Measurements from ENCODE around the gene TEX19. TPM values are rescaled to one million over a fixed set of nuclear protein-coding genes. Genes with fewer than 3 reads are reported as not detected.

The TEX19 gene
- total and polyA plus RNA-seq, 8 donors = not detected

DNA sequence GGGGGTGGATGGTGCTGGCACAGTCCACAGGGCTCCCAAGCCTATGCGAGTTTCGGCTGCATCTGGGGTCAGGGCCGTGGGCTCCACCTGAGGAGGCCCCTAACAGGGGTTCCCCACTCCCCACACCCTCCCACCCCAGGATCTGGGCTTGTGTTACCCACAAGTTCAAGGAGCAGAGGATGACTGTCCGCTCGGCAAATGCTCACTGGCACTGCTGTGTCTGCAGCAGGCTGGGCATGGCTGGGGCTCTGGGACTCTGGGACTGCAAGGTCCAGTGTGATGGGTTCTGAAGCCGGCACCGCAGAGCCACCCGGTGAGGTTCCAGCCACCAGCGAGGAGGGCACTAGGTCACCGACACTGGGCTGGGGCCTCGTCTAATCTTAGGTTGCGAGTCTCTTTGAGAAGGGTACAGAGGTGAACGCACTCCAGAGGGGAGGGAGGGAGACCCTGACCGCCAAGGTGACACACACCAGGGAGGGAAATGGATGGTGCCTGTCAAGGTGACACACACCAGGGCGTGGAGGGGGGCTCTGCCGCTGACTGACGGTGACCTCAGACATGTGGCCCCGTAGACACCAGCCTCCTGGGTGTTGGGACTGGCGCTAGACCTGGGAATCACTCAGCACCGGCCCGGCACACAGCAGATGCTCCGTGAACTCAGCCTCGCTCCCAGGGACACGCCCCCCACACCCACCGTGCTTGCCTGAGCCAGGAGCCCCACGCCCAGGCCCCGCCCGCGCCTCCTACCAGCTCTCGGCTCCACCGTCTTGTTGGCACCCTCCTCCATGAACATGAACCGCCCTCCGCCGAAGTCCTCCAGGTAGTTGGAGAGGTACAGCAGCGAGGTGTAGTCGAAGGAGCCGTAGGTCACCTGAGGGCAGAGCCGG is 38.6 kb downstream of the TEX19 start:
- Histone ChIP-seq H3K36me3 (no peaks in the 10 kb centered on the region), H3K4me3 (no peak overlapping the region), H3K4me1 (no peaks in the 10 kb centered on the region), H3K27me3 (no peaks in the 10 kb centered on the region), H3K27ac (no peak overlapping the region), H3K9me3 (no peaks in the 10 kb centered on the region)
- DNase-seq (peak in 1 of 6 donors; percentile 72), ATAC-seq (no peak), FAIRE-seq (no peak)
- TF ChIP-seq, protein P1, sequence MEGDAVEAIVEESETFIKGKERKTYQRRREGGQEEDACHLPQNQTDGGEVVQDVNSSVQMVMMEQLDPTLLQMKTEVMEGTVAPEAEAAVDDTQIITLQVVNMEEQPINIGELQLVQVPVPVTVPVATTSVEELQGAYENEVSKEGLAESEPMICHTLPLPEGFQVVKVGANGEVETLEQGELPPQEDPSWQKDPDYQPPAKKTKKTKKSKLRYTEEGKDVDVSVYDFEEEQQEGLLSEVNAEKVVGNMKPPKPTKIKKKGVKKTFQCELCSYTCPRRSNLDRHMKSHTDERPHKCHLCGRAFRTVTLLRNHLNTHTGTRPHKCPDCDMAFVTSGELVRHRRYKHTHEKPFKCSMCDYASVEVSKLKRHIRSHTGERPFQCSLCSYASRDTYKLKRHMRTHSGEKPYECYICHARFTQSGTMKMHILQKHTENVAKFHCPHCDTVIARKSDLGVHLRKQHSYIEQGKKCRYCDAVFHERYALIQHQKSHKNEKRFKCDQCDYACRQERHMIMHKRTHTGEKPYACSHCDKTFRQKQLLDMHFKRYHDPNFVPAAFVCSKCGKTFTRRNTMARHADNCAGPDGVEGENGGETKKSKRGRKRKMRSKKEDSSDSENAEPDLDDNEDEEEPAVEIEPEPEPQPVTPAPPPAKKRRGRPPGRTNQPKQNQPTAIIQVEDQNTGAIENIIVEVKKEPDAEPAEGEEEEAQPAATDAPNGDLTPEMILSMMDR (IDR thresholded peaks at IDR 0.05) = no peak
- WGBS, 2 donors = 90 to 91% methylated on average over 34 to 38 of the region's 38 CpGs
- intact Hi-C loops (cut with DNase I) = no loop called here

DNA sequence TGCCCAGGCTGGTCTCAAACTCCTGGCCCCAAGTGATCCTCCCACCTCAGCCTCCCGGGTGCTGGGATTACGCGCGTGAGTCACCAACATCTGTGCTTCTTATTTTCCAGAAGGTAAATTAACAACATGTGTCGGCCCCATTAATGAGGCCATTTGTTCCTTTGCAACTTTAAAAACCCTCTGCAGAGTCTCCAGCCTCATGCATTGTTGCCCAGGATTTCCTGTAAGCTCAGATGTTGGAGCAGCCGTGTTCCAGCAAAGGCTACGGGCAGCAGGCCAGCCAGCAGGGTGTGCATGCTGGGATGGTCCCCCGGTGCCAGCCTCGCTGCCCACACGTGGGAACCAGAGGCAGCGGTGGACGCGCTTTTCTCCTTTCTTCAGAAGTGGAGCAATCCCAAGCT is 40.0 kb downstream of the TEX19 start:
- intact Hi-C loops (cut with DNase I) = no loop called here
- H3K9me3 ChIP-seq = no peaks in the 10 kb centered on the region
- no peak overlapping the region for H3K4me3 ChIP-seq
- no peak for FAIRE-seq
- ATAC-seq = peak in 1 of 4 donors; percentile 30
- no peaks in the 10 kb centered on the region for H3K4me1 ChIP-seq
- WGBS, 2 donors = 85 to 88% methylated on average over 13 of the region's 13 CpGs
- TF ChIP-seq, protein P1 (IDR thresholded peaks at IDR 0.05) = no peak
- peak in 1 of 6 donors; percentile 38 for DNase-seq
- H3K27me3 ChIP-seq = no peaks in the 10 kb centered on the region
- no peak overlapping the region for H3K27ac ChIP-seq
- H3K36me3 ChIP-seq = peaks cover 0 to 6% (median 1%) of the 10 kb centered on the region in 3 donors

DNA sequence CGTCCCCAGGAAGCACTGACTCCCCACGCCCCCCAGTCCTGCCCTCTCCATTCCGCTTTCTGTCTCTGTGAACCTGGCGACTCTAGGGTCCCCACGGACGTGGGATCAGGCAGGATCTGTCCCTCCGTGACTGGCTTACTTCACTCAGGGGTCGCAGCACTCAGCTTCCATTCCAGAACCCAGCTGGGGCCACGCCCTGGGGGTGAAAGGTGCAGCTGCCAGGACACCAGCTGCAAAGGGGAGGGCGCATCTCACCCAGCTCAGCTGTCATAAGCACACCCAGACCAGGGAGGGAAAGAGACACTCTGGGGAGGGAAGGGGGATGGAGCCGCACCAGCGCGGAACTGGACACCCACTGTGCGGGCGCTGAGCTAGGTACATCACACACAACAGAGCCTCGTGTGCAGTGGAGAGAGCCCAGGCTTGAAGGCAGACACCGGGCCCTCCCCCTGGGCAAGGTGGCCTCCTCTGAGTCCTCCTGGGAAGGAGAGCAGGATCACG is 40.6 kb downstream of the TEX19 start:
- intact Hi-C loops (cut with DNase I) = no loop called here
- H3K27ac ChIP-seq = no peak overlapping the region

DNA sequence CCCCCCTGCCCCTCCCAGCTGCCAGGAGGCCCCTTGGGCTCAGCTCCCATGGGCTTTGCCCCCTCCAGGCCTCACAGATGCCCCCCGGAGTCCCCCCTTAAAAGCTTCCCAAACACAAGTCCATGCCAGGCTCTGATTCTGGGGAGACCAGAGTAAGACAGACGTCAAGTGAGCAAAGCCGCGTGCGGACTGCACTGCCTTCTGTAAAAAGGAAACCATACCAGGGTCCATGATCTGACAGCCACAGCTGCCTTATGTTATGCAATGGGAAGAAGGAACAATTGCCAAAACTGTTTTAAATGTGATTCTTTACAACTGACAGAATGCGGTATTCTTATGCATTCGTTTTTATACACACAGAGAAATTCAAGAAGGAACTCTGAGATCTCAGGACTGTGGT is 41.2 kb downstream of the TEX19 start:
- Histone ChIP-seq H3K4me1 (no peaks in the 10 kb centered on the region), H3K4me3 (no peak overlapping the region), H3K9me3 (no peaks in the 10 kb centered on the region), H3K36me3 (peaks cover 0 to 6% (median 3%) of the 10 kb centered on the region in 3 donors), H3K27ac (no peak overlapping the region), H3K27me3 (no peaks in the 10 kb centered on the region)
- DNase-seq = no peak
- TF ChIP-seq, protein P1 (IDR thresholded peaks at IDR 0.05) = no peak
- WGBS, 2 donors = 80 to 93% methylated on average over 7 of the region's 7 CpGs
- intact Hi-C loops (cut with DNase I) = no loop called here
- FAIRE-seq = no peak
- ATAC-seq = peak in 2 of 4 donors; percentile 26 to 41

More for the DNA sequence above, 40.6 kb downstream of the TEX19 start:
- H3K4me1 ChIP-seq = no peaks in the 10 kb centered on the region
- TF ChIP-seq, protein P1 (IDR thresholded peaks at IDR 0.05) = no peak
- DNase-seq = peak in 2 of 6 donors; percentile 9 to 33
- no peaks in the 10 kb centered on the region for H3K27me3 ChIP-seq
- H3K9me3 ChIP-seq = no peaks in the 10 kb centered on the region
- WGBS, 2 donors = 88 to 90% methylated on average over 18 of the region's 18 CpGs
- no peak for ATAC-seq
- no peak overlapping the region for H3K4me3 ChIP-seq
- no peak for FAIRE-seq
- peaks cover 0 to 6% (median 3%) of the 10 kb centered on the region in 3 donors for H3K36me3 ChIP-seq

DNA sequence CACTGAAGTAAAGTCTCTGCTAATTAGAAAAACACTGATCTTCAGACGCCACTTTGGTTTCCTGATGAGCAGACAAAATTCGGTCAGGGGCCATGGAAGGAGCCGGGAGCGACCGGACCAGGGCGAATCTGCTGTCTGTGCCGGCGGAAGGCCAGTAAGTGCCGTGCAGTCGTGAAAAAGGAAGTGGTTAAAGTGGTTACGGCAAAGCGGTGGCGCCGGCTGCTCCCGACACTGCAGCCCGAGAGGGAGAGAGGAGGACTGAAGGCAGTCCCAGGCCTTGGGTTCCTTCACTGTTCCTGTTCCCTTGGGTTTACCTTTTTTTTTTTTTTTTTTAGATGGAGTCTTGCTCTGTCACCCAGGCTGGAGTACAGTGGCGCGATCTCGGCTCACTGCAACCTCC is 41.8 kb downstream of the TEX19 start:
- no peaks in the 10 kb centered on the region for H3K9me3 ChIP-seq
- peaks cover 0 to 6% (median 3%) of the 10 kb centered on the region in 3 donors for H3K36me3 ChIP-seq
- H3K27me3 ChIP-seq = no peaks in the 10 kb centered on the region
- DNase-seq = peak in 3 of 6 donors; percentile 6 to 46 (median 38)
- no peak for FAIRE-seq
- no peaks in the 10 kb centered on the region for H3K4me1 ChIP-seq
- WGBS, 2 donors = 90 to 96% methylated on average over 19 of the region's 19 CpGs
- ATAC-seq = peak in 2 of 4 donors; percentile 51 to 70
- H3K27ac ChIP-seq = no peak overlapping the region
- H3K4me3 ChIP-seq = no peak overlapping the region
- TF ChIP-seq, protein P1 (IDR thresholded peaks at IDR 0.05) = no peak
- intact Hi-C loops (cut with DNase I) = no loop called here

Measured in pancreas (tissue), 10 donors.